ENCODE data around the gene GYS1. TPM values are rescaled to one million over a fixed set of nuclear protein-coding genes. Genes with fewer than 3 reads are reported as not detected.

Gene GYS1
- total and polyA plus RNA-seq, 2 of the 8 experiments (the other 6 are each of a cell fraction or from before 2014, with no cell fraction given), result 30.0 to 38.7 TPM

DNA sequence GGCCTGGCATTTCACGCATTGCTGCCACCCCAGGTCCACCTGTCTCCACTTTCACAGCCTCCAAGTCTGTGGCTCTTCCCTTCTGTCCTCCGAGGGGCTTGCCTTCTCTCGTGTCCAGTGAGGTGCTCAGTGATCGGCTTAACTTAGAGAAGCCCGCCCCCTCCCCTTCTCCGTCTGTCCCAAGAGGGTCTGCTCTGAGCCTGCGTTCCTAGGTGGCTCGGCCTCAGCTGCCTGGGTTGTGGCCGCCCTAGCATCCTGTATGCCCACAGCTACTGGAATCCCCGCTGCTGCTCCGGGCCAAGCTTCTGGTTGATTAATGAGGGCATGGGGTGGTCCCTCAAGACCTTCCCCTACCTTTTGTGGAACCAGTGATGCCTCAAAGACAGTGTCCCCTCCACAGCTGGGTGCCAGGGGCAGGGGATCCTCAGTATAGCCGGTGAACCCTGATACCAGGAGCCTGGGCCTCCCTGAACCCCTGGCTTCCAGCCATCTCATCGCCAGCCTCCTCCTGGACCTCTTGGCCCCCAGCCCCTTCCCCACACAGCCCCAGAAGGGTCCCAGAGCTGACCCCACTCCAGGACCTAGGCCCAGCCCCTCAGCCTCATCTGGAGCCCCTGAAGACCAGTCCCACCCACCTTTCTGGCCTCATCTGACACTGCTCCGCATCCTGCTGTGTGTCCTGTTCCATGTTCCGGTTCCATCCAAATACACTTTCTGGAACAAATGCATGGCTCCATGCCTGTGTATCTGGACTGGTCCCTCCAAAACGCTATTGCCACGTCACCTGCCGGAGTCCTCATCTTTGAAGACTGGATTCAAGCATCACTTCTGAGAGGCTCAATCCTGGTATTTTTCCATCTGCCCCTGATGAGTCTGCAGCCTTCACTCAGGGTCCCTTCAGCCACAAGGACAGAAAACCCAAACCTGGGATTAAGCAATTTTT, 70.3 kb downstream of the GYS1 start:
- CTCF ChIA-PET (ENCODE audit: partially characterized antibody), result interaction anchor here (0.6 to 1.1 kb wide), 2 partner anchors 10 to 65 kb away, joined by 3 to 4 read pairs; no protein-coding TSS in a partner anchor
- FAIRE-seq, result no peak
- TF ChIP-seq CEBPB (IDR thresholded peaks at IDR 0.05; ENCODE audit: low read depth, low read length) (no peak), MAFK (IDR thresholded peaks at IDR 0.05; ENCODE audit: low read depth, low read length) (no peak), ZNF274 (IDR thresholded peaks at IDR 0.05; ENCODE audit: borderline replicate concordance, extremely low read depth, low read length) (no peak), BACH1 (IDR thresholded peaks at IDR 0.05; ENCODE audit: low read length) (no peak), EGR1 (IDR thresholded peaks at IDR 0.05; ENCODE audit: borderline replicate concordance, low read depth, low read length) (no peak), JUN (IDR thresholded peaks at IDR 0.05; ENCODE audit: low read depth, low read length) (no peak), TAF7 (optimal IDR thresholded peaks at IDR 0.05; ENCODE audit: borderline replicate concordance, low read depth, low read length) (no peak), EP300 (IDR thresholded peaks at IDR 0.05; ENCODE audit: borderline replicate concordance in 1 of 2, low read depth in 2 of 2, low read length in 2 of 2) (no peak), GTF2F1 (IDR thresholded peaks at IDR 0.05; ENCODE audit: borderline replicate concordance, low read depth, low read length) (no peak), NRF1 (IDR thresholded peaks at IDR 0.05; ENCODE audit: low read depth, low read length) (no peak), BCL11A (IDR thresholded peaks at IDR 0.05; ENCODE audit: low read depth in 2 of 2, low read length in 2 of 2) (no peak)
- TF ChIP-seq, protein P1, sequence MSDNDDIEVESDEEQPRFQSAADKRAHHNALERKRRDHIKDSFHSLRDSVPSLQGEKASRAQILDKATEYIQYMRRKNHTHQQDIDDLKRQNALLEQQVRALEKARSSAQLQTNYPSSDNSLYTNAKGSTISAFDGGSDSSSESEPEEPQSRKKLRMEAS (IDR thresholded peaks at IDR 0.05), result no peak

More for the DNA sequence above, 70.3 kb downstream of the GYS1 start:
- H2BK120ac ChIP-seq (replicated peaks; ENCODE audit: low read depth, low read length), result no peak overlapping the region
- POLR2A ChIA-PET (ENCODE audit: partially characterized antibody), result interaction anchor here (1.1 to 6.7 kb wide), 3 partner anchors 10 to 43 kb away, joined by 5 to 29 read pairs (median 6); partner anchors contain the start of genes DHDH and FTL
- peaks cover 0 to 35% (median 8%) of the 10 kb centered on the region in 4 experiments; a peak in 6 of 8 replicates for H3K36me3 ChIP-seq (ENCODE audit: control insufficient read depth in 2 of 4, insufficient read depth in 4 of 4, low read length in 3 of 4)
- no peak overlapping the region for H4K91ac ChIP-seq (replicated peaks; ENCODE audit: insufficient read length, low read length)
- H2BK12ac ChIP-seq (ENCODE audit: low read depth, low read length), result no peak overlapping the region
- DNase-seq (ENCODE audit: low read depth in 1 of 2, low spot score in 2 of 2), result no peak
- no peak overlapping the region for H3K18ac ChIP-seq (ENCODE audit: extremely low read depth, low read length)
- H3K9ac ChIP-seq (replicated peaks in 1 of 4; ENCODE audit: extremely low read depth in 1 of 4, low read depth in 3 of 4, low read length in 3 of 4), result no peak overlapping the region
- no peaks in the 10 kb centered on the region for H3K79me2 ChIP-seq (ENCODE audit: control insufficient read depth in 1 of 2, insufficient read depth in 2 of 2, low read length in 2 of 2)
- H2BK15ac ChIP-seq (ENCODE audit: low read length), result no peak overlapping the region
- H2AK5ac ChIP-seq (ENCODE audit: low read depth, low read length), result no peak overlapping the region
- H3K79me1 ChIP-seq (ENCODE audit: low read depth, low read length), result no peaks in the 10 kb centered on the region
- no peaks in the 10 kb centered on the region; the same call in 1 of the 2 replicates for H3K23me2 ChIP-seq (ENCODE audit: low read depth, low read length)
- no peak overlapping the region for H3K27ac ChIP-seq (ENCODE audit: low read depth, low read length)
- no peaks in the 10 kb centered on the region for H3K27me3 ChIP-seq (replicated peaks in 1 of 4; ENCODE audit: control insufficient read depth in 3 of 4, extremely low read depth in 1 of 4, insufficient read depth in 3 of 4, low read length in 3 of 4)
- no peaks in the 10 kb centered on the region for H3K4me1 ChIP-seq (replicated peaks in 1 of 4; ENCODE audit: control insufficient read depth in 3 of 4, insufficient read depth in 4 of 4, low read length in 3 of 4)
- no peak overlapping the region for H3K4me3 ChIP-seq (ENCODE audit: extremely low read depth in 1 of 4, insufficient read depth in 2 of 4, low read depth in 3 of 4, low read length in 4 of 4)
- H3K4ac ChIP-seq (replicated peaks; ENCODE audit: insufficient read length, low read depth, low read length), result no peak overlapping the region
- peaks cover 0 to 4% of the 10 kb centered on the region in 2 experiments for H4K20me1 ChIP-seq (replicated peaks in 1 of 2; ENCODE audit: control insufficient read depth in 1 of 2, insufficient read depth in 2 of 2, low read length in 2 of 2)
- no peak overlapping the region for H2AFZ ChIP-seq (ENCODE audit: low read length)
- no peak overlapping the region for H3K23ac ChIP-seq (ENCODE audit: insufficient read length)
- no peak overlapping the region for H2BK20ac ChIP-seq (ENCODE audit: low read length)
- H4K8ac ChIP-seq (ENCODE audit: extremely low read depth, insufficient read depth, low read length), result no peak overlapping the region
- no peaks in the 10 kb centered on the region for H3K9me3 ChIP-seq (ENCODE audit: insufficient read depth in 2 of 2, low read depth in 1 of 2, low read length in 1 of 2)
- no peak overlapping the region for H4K5ac ChIP-seq (ENCODE audit: insufficient read length, low read depth, low read length)
- H3K4me2 ChIP-seq (ENCODE audit: insufficient read depth in 1 of 2, low read depth in 2 of 2, low read length in 2 of 2), result no peak overlapping the region
- no peak overlapping the region for H3K56ac ChIP-seq (replicated peaks; ENCODE audit: insufficient read length, low read depth, low read length)
- 95% methylated on average over 17 of the region's 18 CpGs; no CpG with 5 or more reads in 1 of the 2 experiments for WGBS, 2 experiments (ENCODE audit: extremely low coverage in 1 of 2, insufficient coverage in 1 of 2, insufficient read length in 1 of 2, insufficient replicate concordance in 2 of 2, low coverage in 1 of 2, low lambda C conversion rate in 2 of 2, missing lambda C conversion rate in 1 of 2)
- no peak overlapping the region for H2BK5ac ChIP-seq (ENCODE audit: low read depth, low read length)
- H3K14ac ChIP-seq (ENCODE audit: insufficient read length), result no peak overlapping the region

Measured in H1 (cell line).